ENCODE data around the gene BAZ1B.

- no peak for TF ChIP-seq ZNF121 (CRISPR knock-in tag; IDR thresholded peaks at IDR 0.05)
- TF ChIP-seq CTCF (IDR thresholded peaks at IDR 0.05), result no peak
- no peak for TF ChIP-seq FOXP1 (CRISPR knock-in tag; IDR thresholded peaks at IDR 0.05; ENCODE audit: borderline replicate concordance)
- TF ChIP-seq NFYB (CRISPR knock-in tag; conservative IDR thresholded peaks at IDR 0.05; ENCODE audit: low read depth), result no peak
- no peak for TF ChIP-seq E2F1 (CRISPR knock-in tag; IDR thresholded peaks at IDR 0.05)
- no peak for TF ChIP-seq GABPB1 (CRISPR knock-in tag; IDR thresholded peaks at IDR 0.05)
These were observed 73.5 kb downstream of the BAZ1B start for GRCh38 chr7:73448609-73449008.

Measured in WTC11 (cell line).